HG02840 (cell line): Measurements from ENCODE around the gene TMEM209.
"Not testable (repeated sequence)": the region's sequence is repeated elsewhere in the genome, so short reads cannot be mapped to it uniquely, and the experiment has no call there.

Source experiments
- ATAC-seq: cut with Tn5 transposase; IDR thresholded peaks from one replicate; pipeline ENCODE4 v1.9.1; 2021; ENCODE audit warnings: mild to moderate bottlenecking, moderate library complexity, moderate number of reproducible peaks; ENCODE audit not compliant: unreplicated experiment, low FRiP score

Gene TMEM209

DNA sequence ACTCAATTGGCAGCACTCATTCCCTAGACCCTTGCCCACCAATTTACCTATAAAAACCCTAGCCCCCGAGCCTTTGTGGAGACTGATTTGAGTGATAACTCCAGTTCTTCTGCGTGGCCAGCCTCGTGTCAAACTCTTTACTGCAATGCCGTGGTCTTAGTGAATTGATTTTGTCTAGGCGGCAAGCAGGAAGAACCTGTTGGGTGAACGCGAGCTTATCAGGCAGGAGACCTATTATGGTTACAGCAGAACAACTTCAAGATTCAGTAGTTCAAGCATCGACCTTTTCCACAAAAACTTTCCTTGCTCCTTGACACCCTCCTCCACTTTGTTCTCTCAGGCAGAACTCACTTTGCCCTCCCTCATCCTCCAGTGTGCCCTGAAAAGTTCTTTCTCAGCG lies 14.7 kb upstream of the TMEM209 start:
- ATAC-seq, result no peak

DNA sequence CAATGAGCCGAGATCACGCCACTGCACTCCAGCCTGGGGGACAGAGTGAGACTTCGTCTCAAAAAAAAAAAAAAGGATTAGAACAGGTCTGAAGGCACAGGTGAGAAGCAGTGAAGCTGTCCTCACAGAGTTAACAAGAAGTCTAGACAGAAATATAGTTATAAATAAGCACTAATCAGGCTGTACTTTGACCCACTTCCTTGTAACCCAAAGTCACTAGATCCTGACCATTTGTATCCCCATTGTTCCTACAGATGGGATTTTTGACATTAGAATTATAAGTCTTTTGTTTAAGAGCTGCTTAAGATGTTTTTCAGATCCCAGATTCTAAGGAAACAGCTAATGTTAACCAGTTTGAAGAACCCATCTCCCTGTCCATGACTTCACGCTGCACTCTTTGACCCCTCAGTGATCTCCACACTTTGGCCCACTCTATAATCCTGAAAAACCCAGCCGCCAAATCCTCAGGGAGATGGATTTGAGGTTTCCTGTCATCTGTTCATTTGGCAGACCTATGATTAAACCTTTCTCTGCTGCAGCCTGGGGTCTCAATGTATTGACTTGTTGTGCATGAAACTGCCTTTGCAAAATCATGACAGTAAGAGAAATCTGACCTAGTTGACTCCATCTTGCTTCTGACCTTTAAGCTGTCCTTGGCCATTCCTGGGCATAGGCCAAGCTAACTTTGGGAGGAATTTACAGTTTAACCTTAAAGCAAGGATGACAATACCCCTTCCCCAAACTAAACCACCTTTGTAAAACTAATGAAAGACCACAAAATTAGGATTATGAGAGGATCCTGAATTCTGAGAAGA lies 13.8 kb upstream of the TMEM209 start:
- no peak for ATAC-seq

DNA sequence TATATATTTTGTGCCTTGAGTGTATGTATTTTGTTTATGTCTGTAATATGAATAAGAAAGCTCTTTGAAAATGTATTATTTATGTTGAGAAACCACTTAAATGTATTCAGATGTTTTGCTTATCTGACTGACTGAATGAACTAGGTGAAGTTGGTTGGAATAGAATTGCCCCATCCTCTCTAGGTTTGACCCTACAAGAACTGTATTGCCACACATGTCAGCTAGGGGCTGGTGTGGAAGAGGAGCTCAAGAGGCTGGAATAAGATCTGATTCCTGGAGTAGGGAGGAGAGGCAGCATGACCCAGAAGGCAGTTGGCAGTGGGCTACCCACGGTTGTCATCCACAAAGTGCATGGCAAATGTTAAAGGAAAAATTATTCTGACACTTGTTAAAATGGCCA lies 11.5 kb upstream of the TMEM209 start:
- ATAC-seq, result no peak

DNA sequence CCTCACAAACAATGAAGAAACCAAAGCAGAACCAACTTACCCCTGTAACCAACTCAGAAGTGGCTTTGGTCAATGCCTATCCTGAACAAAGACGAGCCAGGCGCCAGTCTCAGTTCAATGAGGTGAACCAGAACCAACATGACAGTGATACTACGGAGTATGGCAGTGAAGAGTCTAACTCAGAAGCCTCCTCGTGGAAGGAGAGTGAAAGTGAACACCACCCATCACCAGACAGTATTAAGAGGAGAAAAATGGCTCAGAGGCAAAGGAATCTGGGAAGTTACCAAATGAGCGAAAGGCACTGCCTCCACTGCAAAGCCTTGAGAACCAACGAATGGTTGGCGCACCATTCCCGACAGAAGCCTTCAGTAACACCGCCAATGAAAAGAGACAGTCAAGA lies 10.8 kb upstream of the TMEM209 start:
- no peak for ATAC-seq

DNA sequence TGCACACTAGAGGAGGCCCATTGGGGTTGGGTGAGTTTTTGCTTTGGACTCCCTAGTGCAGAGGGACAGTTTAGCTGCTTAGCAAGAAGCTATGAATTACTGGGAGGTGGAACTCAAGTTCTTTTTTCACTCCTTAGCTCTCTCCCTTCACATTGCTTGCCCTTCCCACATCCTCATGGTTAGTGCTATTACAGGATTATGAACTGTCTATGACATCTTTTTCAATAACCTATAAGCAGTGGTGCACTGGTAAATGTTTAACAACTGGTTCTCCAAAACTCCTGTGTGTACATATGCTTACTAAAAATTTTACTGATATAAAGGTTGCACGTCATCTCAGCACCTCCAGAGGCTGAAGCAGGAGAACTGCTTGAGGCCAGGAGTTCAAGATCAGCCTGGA lies 8.6 kb upstream of the TMEM209 start:
- no peak for ATAC-seq

DNA sequence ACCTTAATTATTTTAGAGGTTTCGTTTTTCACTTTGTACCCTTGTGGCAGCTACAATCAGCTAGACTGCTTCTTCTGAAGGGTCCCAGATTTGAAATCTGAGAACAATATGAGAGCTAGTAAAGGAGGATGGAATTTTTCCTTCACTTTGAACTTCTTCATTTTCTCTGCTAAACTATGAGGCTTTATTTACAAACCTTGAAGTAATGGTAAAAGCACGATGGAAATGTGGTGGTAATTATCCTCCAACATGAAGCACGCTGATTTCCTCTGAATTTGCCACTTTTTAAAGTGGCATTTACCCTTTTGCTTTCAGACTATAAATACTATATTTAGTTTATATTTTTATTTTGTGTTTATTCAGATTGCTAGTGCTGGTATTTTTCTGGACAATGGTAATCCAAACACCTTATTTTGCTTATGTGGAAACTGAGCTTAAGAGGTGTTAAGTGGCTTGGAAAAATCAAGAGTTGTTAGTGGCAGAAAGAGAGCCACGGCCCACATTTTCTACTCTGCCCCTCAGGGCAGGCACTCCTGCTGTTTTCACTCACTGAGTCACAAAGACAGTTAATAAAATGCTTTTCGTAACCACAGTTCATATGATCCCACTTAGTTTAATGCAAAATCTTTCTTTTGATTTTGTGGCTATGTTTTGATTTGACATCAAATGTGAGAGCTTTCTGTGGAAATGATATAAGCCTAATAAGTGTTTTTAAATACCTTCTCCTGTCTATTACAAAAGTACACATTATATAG lies 5.2 kb upstream of the TMEM209 start:
- no peak for ATAC-seq

DNA sequence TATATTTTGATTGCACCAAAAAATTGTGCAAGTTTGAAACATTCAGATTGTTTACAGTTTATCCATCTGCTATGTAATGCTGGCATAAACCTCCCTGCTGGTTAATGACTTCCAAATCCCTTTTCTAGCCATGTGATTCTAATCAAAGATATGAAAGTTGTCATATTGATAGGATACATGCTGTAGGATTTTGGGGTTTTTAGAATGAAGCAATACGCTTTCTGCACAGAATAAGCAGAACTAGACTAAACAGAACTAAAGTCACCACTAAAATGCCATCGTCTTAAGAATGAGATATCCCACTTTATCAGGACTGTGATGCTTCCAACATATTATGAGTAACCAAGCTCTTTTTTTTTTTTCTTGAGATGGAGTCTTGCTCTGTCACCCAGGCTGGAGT lies 3.3 kb upstream of the TMEM209 start:
- ATAC-seq, result no peak

DNA sequence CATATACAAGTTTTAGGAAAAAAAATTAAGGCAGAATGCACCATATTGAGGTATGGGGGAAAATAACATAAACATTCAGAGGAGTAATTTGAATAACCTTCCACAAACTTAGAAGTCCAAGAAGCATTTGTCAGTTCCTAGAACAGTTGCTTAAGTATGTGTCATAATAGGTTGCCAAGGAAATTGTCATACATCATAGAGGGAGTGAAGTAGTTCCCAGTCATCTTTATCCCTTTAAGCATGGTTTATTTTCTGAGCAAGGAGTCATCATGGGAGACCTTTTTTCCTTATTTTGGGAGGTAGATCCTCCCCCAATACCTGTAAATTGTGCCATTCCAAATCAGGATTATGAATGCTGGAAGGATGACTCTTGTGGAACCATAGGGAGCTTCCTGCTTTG lies 2.4 kb upstream of the TMEM209 start, which contains the start of gene SSMEM1:
Gene SSMEM1, plus strand, starts transcription at position 219 of the 400 bp plus-strand sequence. Its CDS starts 51 bp downstream, at position 270.
- no peak for ATAC-seq

DNA sequence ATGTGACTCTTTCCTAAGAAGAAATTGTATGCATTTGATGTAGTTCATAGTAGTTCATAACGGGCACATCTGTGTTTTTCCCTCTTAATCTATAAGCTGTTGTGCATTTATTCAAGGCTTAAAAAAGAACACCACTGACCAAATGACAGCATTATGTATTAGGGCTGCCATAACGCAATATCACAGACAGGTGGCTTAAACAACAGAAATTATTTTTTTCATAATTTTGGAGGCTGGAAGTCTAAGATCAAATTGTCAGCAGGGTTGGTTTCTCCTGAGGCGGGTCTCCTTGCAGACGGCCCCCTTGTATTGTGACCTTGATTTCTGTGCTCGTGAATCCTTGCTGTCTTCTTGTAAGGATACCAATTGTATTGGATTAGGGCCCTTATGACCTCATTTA lies 1.8 kb upstream of the TMEM209 start:
- no peak for ATAC-seq

DNA sequence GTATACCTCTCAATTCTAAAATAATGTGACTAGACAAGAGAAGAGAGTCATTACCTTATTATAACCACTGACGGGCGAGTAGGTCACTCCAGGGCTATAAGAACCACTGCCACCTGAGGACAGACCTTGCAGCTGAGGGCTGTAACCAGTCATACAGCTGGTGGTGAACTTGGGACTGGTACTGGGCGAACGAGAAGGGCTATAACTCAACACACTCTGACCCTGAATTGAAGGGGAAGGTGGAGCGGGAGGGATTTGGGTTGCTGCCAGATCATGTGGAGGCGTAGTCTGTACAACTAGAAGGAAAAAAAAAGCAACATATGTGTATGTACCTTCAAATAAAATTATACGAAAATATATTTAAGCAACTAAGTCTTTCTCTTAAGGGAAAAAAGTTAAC lies 3.4 kb downstream of the TMEM209 start:
- no peak for ATAC-seq

DNA sequence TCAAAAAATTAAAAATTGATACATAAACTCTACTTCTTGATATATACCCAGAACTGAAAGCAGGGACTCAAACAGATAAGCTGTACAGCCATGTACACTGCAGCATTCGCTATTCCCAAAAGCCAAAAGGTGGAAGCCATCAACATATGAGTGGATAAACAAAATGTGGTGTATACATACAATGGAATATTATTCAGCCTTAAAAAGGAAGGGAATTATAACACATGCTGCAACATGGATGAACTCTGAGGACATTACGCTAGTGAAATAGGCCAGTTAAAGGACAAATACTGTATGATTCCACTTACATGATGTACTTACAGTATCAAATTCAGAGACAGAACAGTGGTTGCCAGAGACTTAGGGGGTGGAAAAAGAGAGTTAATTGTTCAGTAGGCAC lies 8.1 kb downstream of the TMEM209 start:
- no peak for ATAC-seq

DNA sequence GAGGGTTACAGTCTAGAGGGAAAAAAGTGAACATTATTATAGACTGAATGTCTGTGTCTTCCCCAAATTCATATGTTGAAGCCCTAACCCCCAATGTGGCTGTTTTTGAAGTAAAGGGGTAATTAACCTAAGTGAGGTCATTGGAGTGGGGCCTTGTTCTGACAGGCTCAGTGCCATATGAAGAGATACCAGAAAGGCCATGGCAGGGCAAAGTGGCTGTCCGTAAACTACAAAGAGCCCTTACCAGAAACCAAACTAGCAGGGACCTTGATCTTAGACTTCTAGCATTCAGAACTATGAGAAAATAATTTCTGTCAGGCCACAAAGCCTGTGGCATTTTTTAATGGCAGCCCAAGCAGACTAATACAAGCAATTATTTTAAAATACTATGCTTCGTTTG lies 8.7 kb downstream of the TMEM209 start:
- ATAC-seq, result no peak

DNA sequence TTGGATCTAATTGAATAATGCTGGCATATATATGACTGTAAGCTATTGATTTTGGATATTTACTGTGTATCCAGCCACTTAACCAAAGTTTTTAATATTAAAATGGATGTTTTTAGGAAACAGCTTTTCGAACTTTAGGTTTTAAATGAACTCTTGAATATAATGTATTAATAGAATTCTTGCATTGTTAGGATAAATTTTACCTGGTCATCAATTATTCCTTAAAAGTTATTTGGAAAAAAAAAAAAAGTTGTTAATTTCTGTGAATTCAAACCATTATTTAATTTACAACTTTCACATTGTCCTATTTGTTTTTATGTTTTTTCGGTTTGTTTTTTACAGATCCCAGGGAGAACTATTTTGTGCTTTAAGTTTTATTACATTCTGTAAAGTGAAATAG lies 9.8 kb downstream of the TMEM209 start:
- no peak for ATAC-seq

DNA sequence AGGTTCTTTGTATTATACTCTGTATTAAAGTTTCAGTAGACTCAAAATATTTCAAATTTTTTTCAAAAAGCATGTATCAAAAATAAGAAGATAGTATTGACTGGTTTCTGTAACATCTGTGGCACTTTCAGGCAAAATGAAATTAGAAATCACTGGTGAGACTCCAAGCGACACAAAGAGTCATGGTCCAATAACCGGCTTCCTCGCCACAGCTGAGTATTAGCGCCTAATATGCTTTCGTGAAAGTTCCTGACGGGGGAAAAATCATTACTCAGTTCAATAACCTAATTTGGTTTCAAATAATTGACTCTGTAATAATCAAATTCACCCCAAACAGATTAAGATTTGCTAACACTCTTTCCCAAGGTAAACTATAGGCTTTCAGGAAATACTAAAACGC lies 13.4 kb downstream of the TMEM209 start:
- ATAC-seq, result no peak

DNA sequence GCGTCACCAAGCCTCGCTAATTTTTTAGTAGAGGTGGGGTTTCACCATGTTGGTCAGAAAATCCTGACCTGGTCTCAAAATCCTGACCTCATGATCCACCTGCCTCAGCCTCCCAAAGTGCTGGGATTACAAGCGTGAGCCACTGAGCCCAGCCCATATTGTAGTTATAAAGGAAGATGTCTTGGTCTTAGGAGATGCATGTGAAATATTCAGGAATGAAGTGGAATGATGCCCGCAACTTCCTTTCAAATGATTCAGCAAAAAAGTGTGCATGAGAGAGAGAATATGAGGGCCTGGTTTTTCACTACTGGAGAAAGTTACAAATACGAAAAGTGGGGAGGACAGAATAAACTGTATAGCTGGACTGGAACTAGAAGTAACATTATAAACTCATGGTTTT lies 15.9 kb downstream of the TMEM209 start:
- ATAC-seq, result no peak

DNA sequence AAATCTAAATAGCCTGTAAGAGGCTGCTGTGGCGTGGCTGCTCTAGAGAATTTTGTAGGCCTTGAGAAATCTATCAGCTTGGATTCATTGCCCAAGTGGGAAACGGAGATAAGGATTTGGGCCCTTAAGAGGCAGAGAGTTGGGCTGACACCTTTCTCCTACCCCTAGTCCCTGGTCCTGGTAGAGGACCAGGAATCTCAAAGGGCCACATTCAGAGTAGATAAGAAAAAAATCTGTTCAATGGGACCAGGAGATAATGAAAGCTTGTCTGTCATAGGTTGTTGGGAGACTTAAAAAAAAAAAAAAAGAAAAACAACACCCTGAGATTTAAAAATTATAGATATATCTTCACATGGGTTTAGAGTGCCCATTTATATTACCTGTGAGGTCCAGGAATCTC lies 17.8 kb downstream of the TMEM209 start:
- ATAC-seq, result no peak

DNA sequence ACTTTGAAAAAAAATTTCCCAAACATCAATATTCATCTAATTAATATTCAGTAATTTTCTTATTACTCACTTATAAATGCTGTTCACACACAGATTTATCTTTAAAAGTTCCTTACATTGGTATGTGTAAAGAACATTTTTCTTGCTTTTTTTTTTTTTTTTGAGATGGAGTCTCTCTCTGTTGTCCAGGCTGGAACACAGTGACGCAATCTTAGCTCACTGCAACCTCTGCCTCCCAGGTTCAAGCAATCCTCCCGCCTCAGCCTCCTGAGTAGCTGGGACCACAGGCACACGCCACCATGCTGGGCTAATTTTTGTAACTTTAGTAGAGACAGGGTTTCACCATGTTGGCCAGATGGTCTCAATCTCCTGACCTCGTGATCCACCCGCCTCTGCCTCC lies 20.9 kb downstream of the TMEM209 start:
- not testable (repeated sequence) for ATAC-seq

DNA sequence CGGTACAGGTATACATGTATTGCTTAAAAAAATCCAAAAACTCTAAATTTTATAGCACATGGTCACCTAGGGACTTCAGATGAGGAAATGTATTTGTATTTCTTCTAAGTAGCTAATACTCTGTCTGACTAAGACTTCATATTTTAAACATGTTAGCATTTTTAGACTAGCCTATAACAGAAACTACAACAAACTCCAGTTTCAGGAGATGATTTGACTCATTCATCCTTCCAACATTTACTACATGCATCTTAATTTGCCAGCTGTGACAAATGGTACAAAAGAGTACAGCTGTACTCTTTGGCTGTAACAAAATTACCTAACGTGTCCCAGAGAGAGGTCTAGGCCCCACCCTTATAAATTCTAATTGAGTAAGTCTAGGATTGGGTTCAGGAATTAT lies 22.2 kb downstream of the TMEM209 start:
- peak; percentile 77 for ATAC-seq

DNA sequence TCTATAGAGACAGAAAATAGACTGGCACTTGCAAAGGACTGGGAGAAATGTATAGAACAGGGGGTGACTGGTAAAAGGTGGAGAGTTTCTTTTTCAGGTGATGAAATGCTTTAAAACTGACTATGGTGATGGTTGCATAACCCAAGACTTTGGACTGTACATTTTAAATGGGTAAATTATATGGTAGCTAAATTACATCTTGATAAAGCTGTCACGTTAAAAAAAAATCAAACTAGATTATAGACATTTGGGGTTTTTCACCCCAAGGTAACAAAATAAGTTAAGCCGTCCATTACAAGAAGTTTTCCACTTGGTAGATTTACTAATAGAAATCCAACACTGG lies 24.0 kb downstream of the TMEM209 start:
- ATAC-seq, result no peak

DNA sequence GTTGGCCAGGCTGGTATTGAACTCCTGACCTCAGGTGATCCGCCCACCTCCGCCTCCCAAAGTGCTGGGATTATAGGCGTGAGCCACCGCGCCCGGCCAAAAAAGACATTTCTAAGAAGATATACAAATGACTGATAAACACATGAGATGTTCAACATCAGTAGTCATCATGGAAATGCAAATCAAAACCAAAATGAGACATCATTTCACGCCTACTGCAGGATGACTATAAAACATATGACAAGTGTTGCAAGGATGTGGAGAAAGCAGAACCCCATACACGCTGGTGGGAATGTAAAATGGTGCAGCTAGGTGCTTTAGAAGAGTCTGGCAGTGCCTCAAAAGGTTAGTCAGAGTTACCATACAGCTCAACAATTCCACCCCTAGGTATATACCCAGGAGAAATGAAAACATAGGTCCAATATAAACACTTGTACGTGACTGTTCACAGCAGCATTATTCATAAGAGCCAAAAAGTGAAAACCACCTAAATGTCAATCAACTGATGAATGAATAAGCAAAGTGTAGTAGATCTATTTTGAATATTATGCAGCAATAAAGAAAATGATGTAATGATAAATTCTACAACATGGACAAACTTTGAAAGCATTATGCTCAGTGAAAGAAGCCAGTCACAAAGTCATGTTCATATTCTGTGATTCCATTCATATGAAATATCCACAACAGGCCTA lies 24.5 kb downstream of the TMEM209 start:
- no peak for ATAC-seq

DNA sequence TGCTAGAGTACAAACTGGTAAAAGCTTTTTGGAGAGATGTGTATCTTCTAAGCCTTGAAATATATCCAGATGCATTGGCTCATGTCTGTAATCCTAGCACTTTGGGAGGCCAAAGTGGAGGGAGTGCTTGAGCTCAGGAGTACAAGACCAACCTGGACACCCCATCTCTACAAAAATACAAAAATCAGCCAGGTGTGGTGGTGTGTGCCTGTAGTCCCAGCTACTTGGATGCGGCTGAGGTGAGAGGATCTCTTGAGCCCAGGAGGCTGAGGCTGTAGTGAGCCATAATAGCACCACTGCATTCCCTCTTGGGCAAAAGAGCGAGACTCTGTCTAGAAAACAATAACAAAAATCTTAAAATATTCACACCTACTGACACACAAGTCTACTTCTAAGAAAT lies 25.6 kb downstream of the TMEM209 start:
- no peak for ATAC-seq
